GM18498 (cell line): ENCODE results near the gene ERN2.
"Not testable (repeated sequence)": the region's sequence is repeated elsewhere in the genome, so short reads cannot be mapped to it uniquely, and the experiment has no call there.

Experiments
- ATAC-seq: cut with Tn5 transposase; IDR thresholded peaks from one replicate; pipeline ENCODE4 v1.9.1; 2021; ENCODE audit warnings: mild to moderate bottlenecking, moderate library complexity; ENCODE audit not compliant: unreplicated experiment

Gene ERN2

DNA sequence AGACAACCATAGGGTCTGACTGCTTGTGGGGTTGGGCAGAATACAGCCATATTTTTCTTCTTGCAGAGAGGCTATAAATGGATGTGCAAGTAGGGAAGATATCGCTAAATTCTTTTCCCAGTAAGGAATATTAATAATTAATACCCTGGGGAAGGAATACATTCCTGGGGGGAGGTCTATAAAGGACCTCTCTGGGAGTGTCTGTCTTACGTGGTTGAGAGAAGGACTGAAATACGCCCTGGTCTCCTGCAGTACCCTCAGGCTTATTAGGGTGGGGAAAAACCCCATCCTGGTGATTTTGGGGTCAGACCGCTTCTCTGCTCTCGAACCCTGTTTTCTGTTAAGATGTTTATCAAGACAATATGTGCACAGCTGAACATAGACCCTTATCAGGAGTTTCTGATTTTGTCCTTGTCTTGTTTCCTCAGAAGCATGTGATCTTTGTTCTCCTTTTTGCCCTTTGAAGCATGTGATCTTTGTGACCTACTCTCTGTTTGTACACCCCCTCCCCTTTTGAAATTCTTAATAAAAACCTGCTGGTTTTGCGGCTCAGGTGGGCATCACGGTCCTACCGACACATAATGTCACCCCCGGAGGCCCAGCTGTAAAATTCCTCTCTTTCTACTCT lies 9.7 kb upstream of the ERN2 start:
- not testable (repeated sequence) for ATAC-seq

DNA sequence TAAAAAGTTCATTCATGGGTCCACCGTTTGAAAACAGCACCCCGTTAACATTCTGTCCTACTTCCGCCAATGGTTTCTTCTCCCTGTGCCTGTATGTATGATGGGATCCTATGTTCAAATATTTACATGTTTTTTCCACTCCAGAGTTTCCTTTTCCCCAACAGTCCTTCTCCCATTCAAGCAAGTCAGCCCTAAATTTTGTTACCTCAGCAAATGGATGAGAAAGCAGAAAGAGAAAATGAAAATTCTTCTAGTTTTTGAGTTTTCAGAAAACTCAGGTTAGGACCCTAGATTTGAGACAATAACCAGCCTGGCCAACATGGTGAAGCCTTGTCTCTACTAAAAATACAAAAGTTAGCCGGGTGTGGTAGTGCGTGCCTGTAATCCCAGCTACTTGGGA lies 3.5 kb upstream of the ERN2 start:
- ATAC-seq = no peak

DNA sequence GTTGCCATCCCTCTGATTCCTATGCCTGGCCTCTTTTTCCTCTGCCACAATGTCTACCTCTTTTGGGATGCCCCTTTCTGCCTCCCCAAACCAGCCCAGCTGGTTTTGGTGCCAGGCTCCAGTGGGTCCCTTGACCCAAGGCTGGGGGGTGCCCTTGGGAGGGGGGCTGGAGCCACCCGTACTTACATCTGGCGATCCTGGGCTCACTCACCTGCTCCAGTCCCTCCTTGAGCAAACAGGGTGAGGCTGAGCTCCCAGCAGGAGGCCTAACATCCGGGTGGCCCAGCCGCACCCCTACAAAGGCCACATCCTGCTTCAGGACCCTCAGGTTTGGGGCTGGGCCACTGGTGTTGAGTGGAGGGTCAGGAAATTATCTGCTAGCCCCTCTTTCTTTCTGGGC lies 1.2 kb downstream of the ERN2 start:
- ATAC-seq = no peak

DNA sequence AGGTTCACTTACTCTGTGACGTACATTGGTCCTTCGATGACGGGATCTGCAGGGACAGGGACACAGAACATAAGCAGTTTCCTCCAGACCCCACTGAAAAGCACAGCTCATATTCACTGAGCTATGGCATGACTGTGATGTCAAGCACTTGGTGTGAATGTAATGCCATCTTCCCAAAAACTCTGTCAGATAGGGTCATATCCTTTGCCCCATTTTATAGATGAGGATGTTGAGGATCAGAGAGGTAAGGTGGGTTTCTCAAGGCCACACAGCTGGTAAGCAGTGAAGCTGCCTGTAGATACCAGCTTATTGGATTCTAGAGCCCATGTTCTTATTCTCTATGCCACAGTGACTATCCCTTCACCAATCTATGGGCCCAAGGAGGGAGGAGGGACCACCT lies 2.5 kb downstream of the ERN2 start:
- no peak for ATAC-seq

DNA sequence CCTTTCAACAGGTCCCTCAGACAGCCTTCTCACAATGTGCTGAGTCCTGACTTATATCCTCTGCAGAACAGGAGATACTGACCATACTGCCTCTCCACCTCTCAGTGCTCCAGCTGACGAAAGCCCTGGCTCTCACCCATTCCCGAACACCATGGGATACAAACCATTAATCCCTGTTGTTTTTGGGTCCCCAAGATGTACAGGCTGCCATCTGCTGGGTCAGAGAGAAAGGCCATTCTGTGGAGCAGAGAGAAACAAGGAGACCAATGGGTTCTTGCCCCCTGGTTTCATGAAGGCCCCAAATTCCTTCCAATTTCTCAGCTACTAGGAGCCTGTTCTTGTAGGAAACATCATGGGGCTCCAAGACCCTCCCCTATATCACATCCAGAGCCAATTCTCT lies 3.0 kb downstream of the ERN2 start:
- no peak for ATAC-seq

DNA sequence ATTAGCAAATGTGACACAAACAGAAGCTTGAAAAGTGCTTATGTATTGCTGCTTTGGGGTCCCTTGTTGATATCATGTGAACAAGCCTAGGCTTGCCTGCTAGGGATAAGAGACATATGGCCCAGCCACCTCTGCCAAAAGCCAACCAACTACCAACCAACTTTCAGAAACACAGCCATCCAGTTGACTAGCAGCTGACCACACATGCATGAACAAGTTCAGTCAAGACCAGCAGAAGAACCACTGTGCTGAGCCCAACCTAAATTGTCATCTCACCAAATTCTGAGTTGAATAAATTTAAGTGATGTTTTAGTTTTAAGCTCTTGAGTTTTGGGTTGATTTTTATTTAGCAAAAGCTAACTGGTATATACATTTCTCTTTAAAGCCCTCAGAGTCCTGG lies 3.5 kb downstream of the ERN2 start:
- no peak for ATAC-seq

DNA sequence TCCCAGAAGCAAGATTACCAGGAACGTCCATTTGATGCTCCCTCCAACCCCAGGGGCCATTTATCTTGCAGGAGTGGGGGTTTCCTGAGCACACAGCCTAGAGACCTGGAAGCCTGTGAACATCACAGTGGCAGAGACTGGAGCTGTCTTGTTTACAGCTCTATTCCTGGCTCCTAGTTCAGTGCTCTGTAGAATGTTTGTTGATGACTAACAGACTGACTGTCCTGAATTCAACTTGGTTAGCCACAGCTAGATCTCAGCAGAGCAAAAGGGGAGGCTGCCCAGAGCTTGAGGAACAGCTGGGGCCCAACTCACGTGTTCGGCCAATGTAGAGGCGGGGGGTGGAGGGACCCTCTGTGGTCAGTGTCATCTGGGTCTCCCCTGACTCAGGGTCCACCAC lies 6.6 kb downstream of the ERN2 start:
- no peak for ATAC-seq

DNA sequence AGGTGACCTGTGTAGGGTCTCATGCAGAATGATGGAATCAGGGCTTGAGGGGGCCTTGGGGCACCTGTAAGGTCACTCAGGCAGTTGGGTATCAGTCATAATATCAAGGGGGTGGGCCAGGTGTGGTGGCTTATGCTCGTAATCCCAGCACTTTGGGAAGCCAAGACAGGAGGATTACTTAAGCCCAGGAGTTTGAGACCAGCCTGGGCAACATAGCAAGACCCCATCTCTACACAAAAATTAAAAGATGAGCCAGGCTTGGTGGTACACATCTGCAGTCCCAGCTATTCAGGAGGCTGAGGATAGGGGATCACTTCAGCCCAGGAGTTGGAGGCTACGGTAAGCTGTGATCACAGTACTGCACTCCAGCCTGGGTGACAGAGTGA lies 7.5 kb downstream of the ERN2 start:
- ATAC-seq = no peak

DNA sequence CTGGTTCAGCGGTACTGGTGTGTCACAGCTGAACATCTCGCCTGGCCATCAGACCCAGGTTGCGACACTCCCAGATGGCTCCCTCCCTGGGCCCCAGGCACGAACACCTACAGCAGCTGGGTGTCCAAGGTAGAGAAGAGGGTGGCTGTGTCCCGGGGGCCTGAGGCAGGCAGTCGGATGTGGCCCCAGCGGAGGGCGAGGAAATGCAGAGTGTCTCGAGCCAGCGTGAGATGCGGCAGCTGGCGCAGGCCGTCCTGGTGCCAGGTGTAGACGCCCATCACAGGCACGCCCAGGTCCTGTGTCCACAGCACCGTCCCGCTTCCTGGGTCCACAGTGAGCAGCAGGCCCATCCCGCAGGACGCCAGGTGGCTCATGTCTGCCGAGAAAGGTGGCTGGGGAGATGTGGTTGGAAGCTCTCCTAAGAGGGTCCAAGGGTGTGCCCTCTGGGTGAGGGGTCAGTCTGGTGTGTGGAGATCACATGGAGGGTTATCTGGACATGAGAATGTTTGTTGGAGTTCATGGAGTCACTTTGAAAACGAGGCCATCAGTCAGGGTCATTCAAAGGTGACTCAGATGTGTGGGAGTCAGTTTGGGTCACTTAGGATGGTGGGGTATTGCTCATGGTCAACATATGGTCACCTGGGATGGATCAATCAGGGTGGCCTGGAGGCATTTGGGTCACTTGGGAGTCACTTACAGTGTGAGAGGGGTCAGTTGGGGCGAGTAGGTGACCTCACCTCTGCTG lies 8.1 kb downstream of the ERN2 start:
- no peak for ATAC-seq

DNA sequence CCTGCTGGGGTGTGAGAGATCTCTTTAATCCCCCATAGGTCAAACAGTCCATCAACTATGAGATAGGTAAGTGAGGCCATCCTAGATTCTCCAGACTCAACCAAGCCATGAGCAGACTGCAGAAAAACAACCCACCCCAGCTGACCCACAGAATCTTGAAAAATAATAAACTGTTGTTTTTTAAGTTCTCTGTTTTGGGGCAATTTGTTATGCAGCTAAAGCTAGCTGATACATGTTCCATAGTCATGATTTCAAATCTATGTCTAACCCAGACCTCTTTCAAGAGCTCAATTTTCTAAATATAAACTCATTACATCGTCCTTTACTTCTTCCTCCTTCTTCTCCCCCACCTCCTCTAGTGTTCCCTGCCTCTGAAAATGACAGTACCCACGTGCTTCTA lies 10.1 kb downstream of the ERN2 start:
- no peak for ATAC-seq

DNA sequence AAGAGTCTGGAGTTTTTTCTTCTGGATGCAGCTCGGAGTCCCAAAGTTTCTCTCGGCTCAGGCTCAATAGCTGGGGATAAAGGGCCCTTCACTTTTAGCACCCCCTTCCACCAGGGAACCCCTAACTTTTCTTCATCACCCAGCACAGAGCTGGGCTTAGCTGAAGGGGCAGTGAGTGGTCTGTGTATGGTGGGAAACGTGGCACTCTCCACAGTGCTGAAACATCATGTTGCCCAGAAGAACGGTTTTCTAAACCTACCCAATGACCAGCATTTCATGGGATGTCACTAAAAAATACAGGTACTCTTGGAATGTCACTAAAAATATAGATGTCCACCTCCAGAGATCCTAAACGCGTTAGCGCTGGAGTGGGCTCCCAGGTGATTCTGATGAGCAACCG lies 12.0 kb downstream of the ERN2 start:
- no peak for ATAC-seq

DNA sequence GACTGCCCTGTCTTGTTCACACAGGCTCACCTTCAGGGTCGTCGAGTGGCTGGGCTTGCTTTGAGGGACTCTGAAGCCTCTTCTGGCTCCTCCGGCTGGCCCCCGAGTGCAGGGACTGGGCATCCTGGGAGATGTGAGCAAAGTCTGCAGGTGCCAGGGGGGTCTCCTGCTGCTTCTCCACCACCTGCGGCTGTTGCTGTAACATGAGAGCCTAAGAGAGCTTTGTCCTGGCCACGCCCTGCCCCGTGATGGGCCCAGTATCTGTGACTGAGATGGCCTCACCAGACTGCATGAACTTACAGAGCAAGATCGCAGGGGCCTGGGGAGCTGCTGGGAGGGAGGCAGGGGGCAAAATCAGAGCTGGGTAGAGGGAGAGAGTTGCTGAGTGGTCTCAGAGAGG lies 12.5 kb downstream of the ERN2 start:
- ATAC-seq = no peak

DNA sequence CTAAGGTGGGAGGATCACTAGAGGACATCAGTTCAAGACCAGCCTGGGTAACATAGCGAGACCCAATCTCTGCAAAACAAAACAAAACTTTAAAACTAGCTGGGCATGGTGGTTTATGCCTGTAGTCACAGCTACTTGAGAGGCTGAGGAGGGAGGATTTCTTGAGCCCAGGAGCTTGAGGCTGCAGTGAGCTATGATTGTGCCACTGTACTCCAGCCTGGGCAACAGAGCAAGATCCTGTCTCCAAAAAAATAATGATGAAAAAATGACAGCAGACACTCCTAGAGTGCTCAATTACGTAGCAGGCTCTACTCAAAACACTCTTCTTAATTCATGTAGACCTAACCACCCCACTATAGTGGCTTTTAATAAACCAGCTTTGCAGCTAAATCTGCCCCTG lies 12.9 kb downstream of the ERN2 start:
- no peak for ATAC-seq

DNA sequence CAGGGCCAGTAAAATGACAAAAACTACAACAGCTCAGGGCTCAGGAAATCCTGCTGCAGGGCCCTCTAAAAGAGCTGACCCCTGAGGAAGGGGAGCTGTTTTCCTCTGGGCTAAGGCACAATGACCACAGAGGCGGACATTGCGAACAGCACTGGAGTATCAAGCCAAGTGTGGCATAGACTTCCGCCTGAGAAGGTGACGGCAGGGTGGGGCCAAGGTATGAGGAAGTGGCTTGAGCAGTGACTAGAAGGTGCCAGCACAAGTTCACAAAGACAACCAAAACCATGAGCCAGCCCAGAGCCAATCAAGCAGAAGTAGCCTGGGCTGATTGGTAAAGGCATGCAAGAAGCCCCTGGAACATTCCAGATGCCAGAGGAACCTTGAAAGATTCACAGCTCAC lies 13.9 kb downstream of the ERN2 start:
- no peak for ATAC-seq

DNA sequence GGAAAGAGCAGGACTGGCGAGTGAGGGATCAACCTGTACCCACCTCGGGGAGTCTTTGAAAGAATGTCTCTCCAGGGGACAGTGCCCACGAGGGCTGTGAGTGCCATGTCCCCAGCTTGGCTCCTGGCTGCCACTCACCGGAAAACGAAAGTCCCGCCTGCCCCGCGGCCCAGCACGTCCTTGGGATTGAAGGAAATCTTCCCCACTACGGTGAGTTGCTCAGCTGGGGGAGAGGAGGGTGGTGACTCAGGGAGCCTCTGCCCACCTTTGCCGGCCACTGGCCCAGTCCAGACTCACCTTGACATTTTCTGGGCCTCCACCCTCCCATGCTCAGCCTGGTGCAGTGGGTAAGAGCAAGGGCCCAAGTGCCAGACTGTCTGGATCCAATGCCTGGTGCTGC lies 17.3 kb downstream of the ERN2 start:
- no peak for ATAC-seq

DNA sequence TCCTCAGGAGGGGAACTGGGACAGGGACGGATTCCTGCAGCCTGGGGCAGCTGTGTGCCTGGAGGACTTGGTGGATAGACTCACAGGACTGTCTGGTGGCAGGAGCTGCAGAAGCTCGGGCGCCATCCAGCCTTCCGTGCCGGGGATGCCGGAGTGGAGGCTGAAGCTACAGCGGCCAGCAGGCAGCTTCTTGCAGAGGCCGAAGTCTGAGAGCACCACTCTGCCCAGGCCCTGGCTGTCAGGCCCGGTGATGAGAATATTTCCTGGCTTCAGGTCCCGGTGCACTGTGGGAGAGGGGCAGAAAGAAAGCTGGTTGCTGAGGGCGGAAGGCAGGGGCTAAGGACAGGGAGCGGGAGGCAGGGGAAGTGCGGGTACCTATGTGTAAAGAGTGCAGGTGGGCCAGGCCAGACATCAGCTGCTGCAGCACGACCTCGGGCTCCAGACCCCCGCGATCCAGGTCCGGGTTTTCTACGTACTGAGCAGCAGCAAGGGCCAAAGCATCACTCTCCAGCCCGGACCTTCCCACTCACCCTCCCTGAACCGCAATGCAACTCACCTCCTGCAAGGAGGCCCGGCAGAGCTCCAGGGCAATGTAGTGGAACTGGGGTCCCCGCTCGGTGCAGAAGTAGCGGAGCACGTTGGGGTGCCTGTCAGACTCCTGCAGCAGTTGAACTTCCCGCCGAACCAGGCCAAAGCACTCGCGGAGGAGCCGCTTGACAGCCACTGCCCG lies 18.2 kb downstream of the ERN2 start:
- ATAC-seq = no peak

DNA sequence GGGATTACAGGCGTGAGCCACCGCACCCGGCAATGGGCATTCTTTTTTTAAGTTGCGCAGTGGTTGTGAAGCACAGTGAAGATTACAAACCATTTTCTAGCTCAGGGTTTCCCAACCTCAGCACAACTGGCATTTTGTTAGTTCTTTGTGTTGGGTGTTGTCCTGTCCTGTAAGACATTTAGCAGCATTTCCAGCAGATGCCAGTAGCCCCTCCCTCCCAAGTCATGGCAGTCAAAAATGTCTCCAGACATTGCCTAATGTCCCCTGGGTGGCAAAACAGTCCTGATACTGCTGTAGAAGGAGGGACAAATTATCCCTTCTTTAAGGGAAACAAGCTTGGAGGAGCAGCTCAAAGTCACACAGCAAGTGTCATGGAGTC lies 18.8 kb downstream of the ERN2 start:
- no peak for ATAC-seq

DNA sequence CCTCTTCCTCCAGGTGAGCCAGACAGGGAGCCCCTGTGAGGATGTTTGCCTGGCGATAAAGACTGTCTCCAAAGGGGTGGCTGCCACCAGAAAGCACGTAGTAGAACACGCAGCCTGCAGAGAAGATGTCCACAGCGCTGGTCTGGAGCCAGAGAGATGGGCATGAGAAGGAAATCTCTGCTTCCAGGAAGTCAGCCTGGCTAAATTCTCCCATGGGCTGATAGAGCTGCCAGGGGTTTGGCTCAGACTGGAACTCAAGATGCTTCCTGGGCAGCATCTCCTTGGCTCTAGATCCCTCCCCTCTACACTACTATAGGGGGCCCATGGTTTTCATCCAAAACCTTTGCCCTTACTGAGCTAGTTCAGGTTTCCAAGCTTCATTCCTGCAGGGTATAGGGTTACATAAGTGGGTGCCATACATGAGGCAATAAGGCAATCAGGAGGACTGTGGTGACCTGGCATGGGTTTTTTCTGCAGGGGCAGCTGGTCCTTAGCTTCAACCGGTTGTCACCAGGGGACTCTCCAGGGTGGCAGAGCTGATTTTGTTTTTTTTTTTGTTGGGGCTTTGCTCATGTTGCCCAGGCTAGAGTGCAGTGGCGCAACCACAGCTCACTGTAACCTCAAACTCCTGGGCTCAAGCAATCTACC lies 20.7 kb downstream of the ERN2 start:
- ATAC-seq = no peak

DNA sequence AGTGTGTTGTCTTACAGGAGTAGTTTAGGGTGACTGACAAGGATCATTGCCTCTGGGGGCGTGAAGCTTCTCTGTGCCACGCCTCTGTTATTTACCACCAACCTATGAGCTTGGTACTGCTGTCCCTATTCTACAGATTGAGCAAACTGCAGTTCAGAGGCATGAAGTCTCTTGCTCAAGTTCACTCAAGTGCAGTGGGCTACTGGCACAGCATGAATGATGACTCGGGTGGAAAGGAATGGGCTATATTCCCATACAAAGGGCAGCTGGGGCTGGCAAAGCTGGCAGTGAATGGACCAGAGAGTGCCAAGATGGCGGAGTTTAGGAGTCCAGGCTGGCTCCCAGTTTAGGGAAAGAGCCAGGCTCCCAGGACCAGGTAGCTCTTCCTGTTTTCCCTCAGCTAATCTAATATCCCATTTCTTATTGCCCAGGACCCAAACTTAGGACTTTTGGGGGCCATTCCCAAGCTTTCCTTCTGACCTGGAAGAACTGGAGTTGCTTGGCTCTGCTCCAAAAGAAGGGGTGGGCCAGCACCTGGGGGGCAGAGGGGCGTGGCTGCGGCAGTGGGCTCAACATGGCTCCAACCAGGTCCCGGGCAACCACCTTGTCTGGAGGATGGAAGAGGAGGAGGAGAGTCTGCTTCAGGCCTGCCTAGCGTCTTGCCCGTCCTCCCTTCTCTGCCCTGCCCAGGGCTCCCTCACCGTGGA lies 21.4 kb downstream of the ERN2 start:
- ATAC-seq = no peak

DNA sequence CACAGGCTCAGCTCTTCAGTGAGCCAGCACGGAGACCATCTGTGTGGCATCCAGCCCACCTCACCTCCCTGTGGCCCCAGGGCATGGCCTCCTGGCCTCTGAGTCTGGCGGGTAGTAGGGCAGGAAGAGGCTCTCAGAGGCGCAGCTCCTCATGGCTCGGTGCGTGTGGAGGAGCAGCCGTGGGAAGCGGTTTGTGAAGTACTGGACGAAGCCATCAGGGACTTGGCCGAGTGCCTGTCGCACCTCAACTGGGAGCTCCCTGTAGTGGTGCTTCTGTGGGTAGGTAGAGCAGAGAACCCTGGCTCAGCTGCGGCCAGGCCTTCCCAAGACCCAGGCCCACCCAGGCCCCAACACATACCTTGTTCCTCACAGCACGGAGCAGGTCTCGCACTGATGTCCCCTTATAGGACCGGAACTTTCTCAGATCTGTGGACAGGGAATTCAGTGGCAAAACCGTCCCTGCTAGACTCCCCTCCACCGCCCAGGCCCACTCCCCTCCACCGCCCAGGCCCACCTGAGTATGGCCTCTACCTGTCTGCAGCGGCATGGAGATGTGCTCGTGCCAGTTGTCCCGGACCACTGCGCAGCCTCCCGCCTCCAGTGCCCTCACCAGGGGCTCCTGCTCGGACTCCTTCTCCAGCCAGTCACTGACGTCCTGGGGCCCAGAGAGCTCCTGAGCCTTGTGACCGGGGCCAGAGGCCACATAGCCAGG lies 22.1 kb downstream of the ERN2 start:
- no peak for ATAC-seq
